Keratinocyte (primary cell): ENCODE measurements around the gene PPP1R12A. TPM values are rescaled to one million over a fixed set of nuclear protein-coding genes. Genes with fewer than 3 reads are reported as not detected.

Experiments
- DNase-seq: peaks from one replicate; pipeline ENCODE4 v3.0.0-alpha.2; 2011; ENCODE audit warnings: low read depth, missing footprints, low spot score
- FAIRE-seq: peaks from 2 replicates; lab custom pipeline; 2011; peaks lifted over from hg19 to GRCh38; lab: Jason Lieb, UNC
- H2AFZ ChIP-seq: 2 replicates; pipeline ENCODE4 v1.6.0; 2012; ENCODE audit warnings: low read length, control low read depth, inconsistent platforms; ENCODE audit not compliant: control insufficient read depth
- H3K27ac ChIP-seq: 2 replicates; pipeline ENCODE4 v1.5.1; 2011; ENCODE audit warnings: low read length; ENCODE audit not compliant: control insufficient read depth, insufficient read depth
- H3K27me3 ChIP-seq: 3 replicates; pipeline ENCODE4 v1.6.0; 2011; ENCODE audit warnings: low read length; ENCODE audit not compliant: control insufficient read depth, insufficient read depth; ENCODE audit errors: extremely low read depth
- H3K36me3 ChIP-seq, 2 experiments: 2 replicates in 1 of 2; 3 replicates in 1 of 2; pipeline ENCODE4 v1.5.1; 2011; ENCODE audit warnings: low read length in 2 of 2, mild to moderate bottlenecking in 1 of 2; ENCODE audit not compliant: control insufficient read depth in 2 of 2, insufficient read depth in 2 of 2; ENCODE audit errors: extremely low read depth in 1 of 2
- H3K4me1 ChIP-seq: 3 replicates; pipeline ENCODE4 v1.5.1; 2011; ENCODE audit warnings: low read length; ENCODE audit not compliant: control insufficient read depth, insufficient read depth; ENCODE audit errors: extremely low read depth
- H3K4me2 ChIP-seq: 3 replicates; pipeline ENCODE4 v1.6.0; 2011; ENCODE audit warnings: low read depth, low read length; ENCODE audit not compliant: control insufficient read depth, insufficient read depth; ENCODE audit errors: extremely low read depth
- H3K4me3 ChIP-seq, 3 experiments: fragments of 200-600 bp in 1 of 3; sonication (generic) in 1 of 3; 2 replicates in 2 of 3; 3 replicates in 1 of 3; pipeline ENCODE4 v1.5.1; 2011 to 2016; ENCODE audit warnings: low read length in 3 of 3, mild to moderate bottlenecking in 3 of 3, control low read depth in 2 of 3, inconsistent platforms in 1 of 3, low read depth in 1 of 3, mixed read lengths in 1 of 3, mixed run types in 1 of 3, moderate library complexity in 1 of 3; ENCODE audit not compliant: control insufficient read depth in 2 of 3, insufficient read depth in 2 of 3; ENCODE audit errors: extremely low read depth in 1 of 3
- H3K79me2 ChIP-seq: 2 replicates; pipeline ENCODE4 v1.6.0; 2012; ENCODE audit warnings: low read length; ENCODE audit not compliant: control insufficient read depth, insufficient read depth
- H3K9ac ChIP-seq: 3 replicates; pipeline ENCODE4 v1.6.0; 2011; ENCODE audit warnings: low read length; ENCODE audit not compliant: control insufficient read depth, insufficient read depth; ENCODE audit errors: extremely low read depth
- H3K9me1 ChIP-seq: 3 replicates; pipeline ENCODE4 v1.6.0; 2011; ENCODE audit warnings: low read length; ENCODE audit not compliant: control insufficient read depth, insufficient read depth; ENCODE audit errors: extremely low read depth
- H3K9me3 ChIP-seq: 2 replicates; pipeline ENCODE4 v1.5.1; 2012; ENCODE audit warnings: low read depth, low read length; ENCODE audit not compliant: control insufficient read depth
- H4K20me1 ChIP-seq: 3 replicates; pipeline ENCODE4 v1.6.0; 2011; ENCODE audit warnings: low read length; ENCODE audit not compliant: control insufficient read depth, insufficient read depth; ENCODE audit errors: extremely low read depth
- CTCF ChIP-seq, 3 experiments: IDR thresholded peaks in 1 of 3; conservative IDR thresholded peaks in 1 of 3; optimal IDR thresholded peaks in 1 of 3; 2 replicates in 2 of 3; 3 replicates in 1 of 3; pipeline versions ENCODE3 to v1.5.1; 2011; ENCODE audit warnings: low read length in 3 of 3, mild to moderate bottlenecking in 3 of 3, moderate library complexity in 2 of 3, control low read depth in 1 of 3, inconsistent platforms in 1 of 3; ENCODE audit not compliant: insufficient read depth in 2 of 3; ENCODE audit errors: extremely low read depth in 1 of 3
- EZH2 ChIP-seq: IDR thresholded peaks from one replicate; pipeline ENCODE4 v1.6.1; 2012; ENCODE audit warnings: inconsistent platforms, mild to moderate bottlenecking, low read length, moderate library complexity
- dilution Hi-C: fragments of 300-500 bp; cut with MboI; formaldehyde crosslinking; loops from one replicate; pipeline ENCODE4 v1.7.0; 2020; ENCODE audit warnings: low sequenced_read_pairs; ENCODE audit not compliant: extremely low pct_ligation_motif_present
- polyA plus RNA-seq, 5 experiments: library from polyadenylated mRNA; depleted of rRNA in 3 of 5; stranded (reverse) in 3 of 5; stranded (forward) in 1 of 5; unstranded in 1 of 5; fragments of >200 nt; gene quantifications; 1 replicate in 1 of 5; 2 replicates in 3 of 5; 3 replicates in 1 of 5; pipeline versions ENCODE4 v1.2.1 to v1.2.3, GENCODE V29; 2011 to 2012; ENCODE audit warnings: missing spikeins in 2 of 5, low read depth in 1 of 5, low replicate concordance in 1 of 5

Gene PPP1R12A
- polyA plus RNA-seq, 1 donor (not counting 4 experiments of a cell fraction or from before 2014, with no cell fraction given): 45.2 TPM

GRCh38 chr12:79973801-79974200 lies 38.9 kb upstream of the PPP1R12A start:
- dilution Hi-C loops: no loop called here
- no peaks in the 10 kb centered on the region for H3K36me3 ChIP-seq
- no peaks in the 10 kb centered on the region for H3K79me2 ChIP-seq
- H3K4me1 ChIP-seq: no peaks in the 10 kb centered on the region
- FAIRE-seq (no peak), DNase-seq (no peak)
- no peak for TF ChIP-seq CTCF (optimal IDR thresholded peaks at IDR 0.05 in 1 of 3, IDR thresholded peaks at IDR 0.05 in 1 of 3, conservative IDR thresholded peaks at IDR 0.05 in 1 of 3; ENCODE audit: extremely low read depth in 1 of 3, insufficient read depth in 2 of 3, low read length in 3 of 3)
- no peak for TF ChIP-seq EZH2
- no peaks in the 10 kb centered on the region for H4K20me1 ChIP-seq
- no peaks in the 10 kb centered on the region for H3K9me1 ChIP-seq
- no peaks in the 10 kb centered on the region for H3K27me3 ChIP-seq
- no peaks in the 10 kb centered on the region for H3K9me3 ChIP-seq
- H3K9ac ChIP-seq: no peak overlapping the region
- no peak overlapping the region for H3K4me2 ChIP-seq
- no peak overlapping the region for H3K27ac ChIP-seq
- H3K4me3 ChIP-seq: no peak overlapping the region
- no peak overlapping the region for H2AFZ ChIP-seq

- H4K20me1 ChIP-seq: no peaks in the 10 kb centered on the region
- H3K4me1 ChIP-seq: no peaks in the 10 kb centered on the region
- no peaks in the 10 kb centered on the region for H3K27me3 ChIP-seq
- no peaks in the 10 kb centered on the region for H3K9me1 ChIP-seq
- H3K4me2 ChIP-seq: no peak overlapping the region
- no peak overlapping the region for H3K27ac ChIP-seq
- no peak overlapping the region for H3K9ac ChIP-seq
- H3K36me3 ChIP-seq: no peaks in the 10 kb centered on the region
- DNase-seq: no peak
- H3K4me3 ChIP-seq: no peak overlapping the region
- no peak for FAIRE-seq
- dilution Hi-C loops: no loop called here
- no peak overlapping the region for H2AFZ ChIP-seq
- H3K9me3 ChIP-seq: no peaks in the 10 kb centered on the region
- TF ChIP-seq CTCF (optimal IDR thresholded peaks at IDR 0.05 in 1 of 3, IDR thresholded peaks at IDR 0.05 in 1 of 3, conservative IDR thresholded peaks at IDR 0.05 in 1 of 3; ENCODE audit: extremely low read depth in 1 of 3, insufficient read depth in 2 of 3, low read length in 3 of 3) (no peak), EZH2 (no peak)
- no peaks in the 10 kb centered on the region for H3K79me2 ChIP-seq
Measured at GRCh38 chr12:79964100-79964627, 29.3 kb upstream of the PPP1R12A start.
